AG04449 (cell line): ENCODE results near the gene PKD2L1.

Experiments
- CTCF ChIA-PET: fragments of 350-600 bp; formaldehyde crosslinking; extraction: SDS; loops from one replicate; lab custom pipeline; 2021; ENCODE audit warnings: antibody characterized with exemption; lab: Yijun Ruan, JAX
- POLR2A ChIA-PET: fragments of 400-600, 350-600 bp; formaldehyde crosslinking; extraction: SDS; loops from one replicate; lab custom pipeline; 2020; ENCODE audit warnings: antibody characterized with exemption, inconsistent platforms; lab: Yijun Ruan, JAX
- DNase-seq: peaks from one replicate; pipeline ENCODE4 v3.0.0-alpha.2; 2010; ENCODE audit warnings: low read depth, low spot score
- H3K4me3 ChIP-seq: 2 replicates; pipeline ENCODE4 v1.5.1; 2011; ENCODE audit warnings: low read depth, mild to moderate bottlenecking, control low read depth, low read length
- CTCF ChIP-seq: IDR thresholded peaks from one replicate; pipeline ENCODE4 v1.5.1; 2011; ENCODE audit warnings: mild to moderate bottlenecking, moderate library complexity, low read length, control low read depth, inconsistent platforms; ENCODE audit not compliant: insufficient read depth; ENCODE audit errors: missing control alignments

PKD2L1 gene

GRCh38 chr10:100318207-100318606, 11.8 kb downstream of the PKD2L1 start:
- POLR2A ChIA-PET = no interaction called here
- no peak for DNase-seq
- no peak for TF ChIP-seq CTCF
- CTCF ChIA-PET = interaction anchor here (1.2 kb wide), 1 partner anchor 200 kb away, joined by 4 read pairs; no protein-coding TSS in a partner anchor
- H3K4me3 ChIP-seq = no peak overlapping the region

- no peak for TF ChIP-seq CTCF
- POLR2A ChIA-PET = no interaction called here
- DNase-seq = no peak
- no peak overlapping the region for H3K4me3 ChIP-seq
- CTCF ChIA-PET = interaction anchor here (1.4 to 1.6 kb wide), 2 partner anchors 22 to 194 kb away, joined by 5 to 7 read pairs; no protein-coding TSS in a partner anchor
Measured at GRCh38 chr10:100315615-100316014, 14.4 kb downstream of the PKD2L1 start.

GRCh38 chr10:100311298-100311697, 18.7 kb downstream of the PKD2L1 start:
- POLR2A ChIA-PET = no interaction called here
- no peak for DNase-seq
- no peak overlapping the region for H3K4me3 ChIP-seq
- TF ChIP-seq CTCF = no peak
- CTCF ChIA-PET = interaction anchor here (0.7 to 3.5 kb wide), 8 partner anchors 9 to 197 kb away, joined by 3 to 15 read pairs (median 3); partner anchors contain the start of gene BLOC1S2

GRCh38 chr10:100307684-100308083, 22.3 kb downstream of the PKD2L1 start:
- POLR2A ChIA-PET = no interaction called here
- CTCF ChIA-PET = interaction anchor here (0.9 kb wide), 3 partner anchors 126 to 201 kb away, joined by 3 read pairs; no protein-coding TSS in a partner anchor
- no peak for TF ChIP-seq CTCF
- H3K4me3 ChIP-seq = no peak overlapping the region
- no peak for DNase-seq

- POLR2A ChIA-PET = no interaction called here
- no peak for DNase-seq
- CTCF ChIA-PET = no interaction called here
- no peak overlapping the region for H3K4me3 ChIP-seq
- no peak for TF ChIP-seq CTCF
Measured at GRCh38 chr10:100306861-100307260, 23.2 kb downstream of the PKD2L1 start.

GRCh38 chr10:100304414-100304813, 25.6 kb downstream of the PKD2L1 start:
- DNase-seq = no peak
- no peak overlapping the region for H3K4me3 ChIP-seq
- TF ChIP-seq CTCF = no peak
- ChIA-PET POLR2A (interaction anchor here (1.0 kb wide), 1 partner anchor 128 kb away, joined by 4 read pairs; no protein-coding TSS in a partner anchor), CTCF (interaction anchor here (0.8 to 1.7 kb wide), 10 partner anchors 11 to 458 kb away, joined by 3 to 12 read pairs (median 4); no protein-coding TSS in a partner anchor)
